DND-41 (cell line): ENCODE results near the gene MRPL14.
A peak's percentile ranks its signal among the peaks of the same experiment; 100 is the strongest.

Source experiments
- ATAC-seq: fragments of 200-7000 bp; cut with Tn5 transposase; 3 replicates; pipeline ENCODE4 v1.9.1; 2021; ENCODE audit warnings: low read depth; ENCODE audit not compliant: insufficient read depth
- DNase-seq: peaks from one replicate; pipeline ENCODE4 v3.0.0-alpha.2; 2020
- H2AFZ ChIP-seq: 2 replicates; pipeline ENCODE4 v1.6.0; 2012; ENCODE audit warnings: low read depth, low read length
- H3K27ac ChIP-seq: 2 replicates; pipeline ENCODE4 v1.5.1; 2012; ENCODE audit warnings: low read length, inconsistent platforms
- H3K27me3 ChIP-seq: fragments of 200-600 bp; sonication (generic); 2 replicates; pipeline ENCODE4 v1.6.0; 2012; ENCODE audit warnings: low read length, mild to moderate bottlenecking, inconsistent platforms; ENCODE audit not compliant: insufficient read depth, poor library complexity
- H3K36me3 ChIP-seq: 2 replicates; pipeline ENCODE4 v1.5.1; 2012; ENCODE audit warnings: low read length, inconsistent platforms; ENCODE audit not compliant: insufficient read depth
- H3K4me1 ChIP-seq: 2 replicates; pipeline ENCODE4 v1.5.1; 2012; ENCODE audit warnings: mild to moderate bottlenecking, low read length; ENCODE audit not compliant: insufficient read depth
- H3K4me2 ChIP-seq: 2 replicates; pipeline ENCODE4 v1.6.0; 2012; ENCODE audit warnings: mild to moderate bottlenecking, moderate library complexity, low read length, inconsistent platforms; ENCODE audit not compliant: insufficient read depth
- H3K4me3 ChIP-seq, 2 experiments: fragments of 200-600 bp in 1 of 2; shearing (Covaris generic) in 1 of 2; 2 replicates each; pipeline ENCODE4 v1.5.1; 2012 to 2016; ENCODE audit warnings: inconsistent platforms in 2 of 2, low read length in 2 of 2, mild to moderate bottlenecking in 2 of 2, low read depth in 1 of 2, moderate library complexity in 1 of 2
- H3K79me2 ChIP-seq: 2 replicates; pipeline ENCODE4 v1.6.0; 2012; ENCODE audit warnings: low read length, inconsistent platforms; ENCODE audit not compliant: insufficient read depth
- H3K9ac ChIP-seq: 2 replicates; pipeline ENCODE4 v1.6.0; 2012; ENCODE audit warnings: low read depth, mild to moderate bottlenecking, inconsistent platforms, low read length, moderate library complexity
- H3K9me3 ChIP-seq: 2 replicates; pipeline ENCODE4 v1.5.1; 2012; ENCODE audit warnings: low read length, moderate library complexity, mild to moderate bottlenecking, inconsistent platforms; ENCODE audit not compliant: insufficient read depth, severe bottlenecking
- H4K20me1 ChIP-seq: 2 replicates; pipeline ENCODE4 v1.6.0; 2012; ENCODE audit warnings: low read length; ENCODE audit not compliant: insufficient read depth
- CTCF ChIP-seq: IDR thresholded peaks from 2 replicates; pipeline ENCODE4 v1.5.1; 2012; ENCODE audit warnings: borderline replicate concordance, low read length, moderate library complexity, mild to moderate bottlenecking; ENCODE audit not compliant: poor library complexity, severe bottlenecking; ENCODE audit errors: extremely low read depth
- EZH2 ChIP-seq: IDR thresholded peaks from 3 replicates; pipeline ENCODE4 v1.6.1; 2012; ENCODE audit warnings: borderline replicate concordance, low read depth, mild to moderate bottlenecking, moderate library complexity, low read length, inconsistent platforms; ENCODE audit not compliant: severe bottlenecking

MRPL14 gene

GRCh38 chr6:44157152-44157521 is 29.9 kb upstream of the MRPL14 start:
- no peaks in the 10 kb centered on the region for H3K36me3 ChIP-seq
- H3K27me3 ChIP-seq = no peaks in the 10 kb centered on the region
- H3K4me2 ChIP-seq = no peak overlapping the region
- H3K4me1 ChIP-seq = peaks cover 4% of the 10 kb centered on the region
- H3K79me2 ChIP-seq = no peaks in the 10 kb centered on the region
- peaks cover 5% of the 10 kb centered on the region; the same call in 1 of the 2 replicates for H4K20me1 ChIP-seq
- no peak overlapping the region for H2AFZ ChIP-seq
- no peaks in the 10 kb centered on the region for H3K9me3 ChIP-seq
- TF ChIP-seq CTCF (peak; percentile 20), EZH2 (no peak)
- no peak overlapping the region for H3K4me3 ChIP-seq
- H3K9ac ChIP-seq = no peak overlapping the region
- no peak for DNase-seq
- no peak overlapping the region for H3K27ac ChIP-seq
- no peak for ATAC-seq

- DNase-seq = no peak
- Histone ChIP-seq H3K4me1 (no peaks in the 10 kb centered on the region; the same call in none of the 2 replicates), H3K27ac (no peak overlapping the region), H3K36me3 (no peaks in the 10 kb centered on the region), H4K20me1 (peaks cover 5% of the 10 kb centered on the region; the same call in 1 of the 2 replicates), H3K4me3 (no peak overlapping the region), H3K9me3 (no peaks in the 10 kb centered on the region), H3K4me2 (no peak overlapping the region), H3K27me3 (no peaks in the 10 kb centered on the region), H3K79me2 (no peaks in the 10 kb centered on the region), H2AFZ (no peak overlapping the region), H3K9ac (no peak overlapping the region)
- TF ChIP-seq CTCF (no peak), EZH2 (no peak)
- ATAC-seq = no peak
Measured at GRCh38 chr6:44156494-44157151, 29.4 kb upstream of the MRPL14 start.

- Histone ChIP-seq H3K36me3 (peaks cover 5% of the 10 kb centered on the region; the same call in 1 of the 2 replicates), H3K9ac (no peak overlapping the region), H2AFZ (no peak overlapping the region), H4K20me1 (peaks cover 5% of the 10 kb centered on the region; the same call in 1 of the 2 replicates), H3K4me1 (no peaks in the 10 kb centered on the region), H3K4me2 (no peak overlapping the region), H3K79me2 (no peaks in the 10 kb centered on the region), H3K27me3 (no peaks in the 10 kb centered on the region), H3K27ac (no peak overlapping the region), H3K9me3 (no peaks in the 10 kb centered on the region), H3K4me3 (no peak overlapping the region)
- ATAC-seq = no peak
- TF ChIP-seq CTCF (no peak), EZH2 (no peak)
- DNase-seq = no peak
Measured at GRCh38 chr6:44154067-44154466, 26.8 kb upstream of the MRPL14 start.
